Measurements from ENCODE around the gene LGALS7. TPM values are rescaled to one million over a fixed set of nuclear protein-coding genes. Genes with fewer than 3 reads are reported as not detected.
A peak's percentile ranks its signal among the peaks of the same experiment; 100 is the strongest.

LGALS7 gene
- total and polyA plus RNA-seq, 2 of the 8 experiments (the other 6 are each of a cell fraction or from before 2014, with no cell fraction given) = 0.32 TPM; not detected in 1

DNA sequence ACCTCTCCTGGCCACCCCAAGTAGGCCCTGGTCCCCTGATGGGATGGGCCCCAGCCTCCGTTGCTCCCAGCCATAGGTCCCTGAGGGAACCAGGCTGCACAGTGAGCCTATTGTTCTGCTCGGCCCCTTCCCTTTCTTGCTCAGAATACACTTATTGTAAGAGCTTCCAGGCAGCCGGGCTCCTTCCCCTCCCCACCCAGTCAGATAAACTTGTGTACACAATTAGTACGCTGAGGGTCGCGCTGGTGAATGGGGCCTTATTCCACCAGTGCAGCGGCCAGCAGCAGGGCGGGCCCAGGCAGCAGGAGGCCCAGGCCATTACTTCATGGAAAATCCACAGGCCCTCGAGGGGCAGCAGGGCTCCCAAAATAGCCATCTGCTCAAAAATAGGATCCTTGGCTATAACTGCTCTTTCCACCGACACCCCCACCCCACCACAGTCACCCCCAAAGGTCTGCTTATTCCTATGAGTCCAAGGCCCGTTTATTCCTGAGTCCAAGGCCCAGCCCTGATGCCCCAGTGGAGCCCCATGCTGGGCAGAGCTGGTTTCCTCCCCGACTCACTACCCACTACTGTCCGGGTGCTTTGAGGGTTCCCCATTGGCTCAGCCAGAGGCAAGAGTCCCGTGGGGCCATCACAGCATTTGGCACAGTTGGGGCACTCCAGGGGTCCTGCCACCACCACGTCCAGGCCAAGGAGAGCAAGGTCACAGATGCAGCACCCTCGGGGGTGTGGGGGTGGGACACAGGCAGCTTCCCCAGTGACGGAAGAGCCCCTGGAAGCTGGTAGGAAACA is 51.1 kb downstream of the LGALS7 start:
- Histone ChIP-seq H2BK15ac (ENCODE audit: low read length) (no peak overlapping the region), H4K5ac (ENCODE audit: insufficient read length, low read depth, low read length) (no peak overlapping the region), H3K9ac (replicated peaks in 1 of 4; ENCODE audit: extremely low read depth in 1 of 4, low read depth in 3 of 4, low read length in 3 of 4) (no peak overlapping the region), H2BK120ac (replicated peaks; ENCODE audit: low read depth, low read length) (no peak overlapping the region), H2BK20ac (ENCODE audit: low read length) (no peak overlapping the region), H3K56ac (replicated peaks; ENCODE audit: insufficient read length, low read depth, low read length) (no peak overlapping the region), H2AK5ac (ENCODE audit: low read depth, low read length) (no peak overlapping the region), H3K4ac (replicated peaks; ENCODE audit: insufficient read length, low read depth, low read length) (no peak overlapping the region), H2AFZ (ENCODE audit: low read length) (no peak overlapping the region), H3K27ac (ENCODE audit: low read depth, low read length) (0 out of 2 replicates have a peak overlapping the region, but pooled peaks have one; percentile 0), H3K23me2 (ENCODE audit: low read depth, low read length) (no peaks in the 10 kb centered on the region; the same call in 1 of the 2 replicates), H3K36me3 (ENCODE audit: control insufficient read depth in 2 of 4, insufficient read depth in 4 of 4, low read length in 3 of 4) (peaks cover 31 to 77% (median 65%) of the 10 kb centered on the region in 4 experiments; a peak in 7 of 8 replicates), H3K23ac (ENCODE audit: insufficient read length) (no peak overlapping the region), H3K79me2 (ENCODE audit: control insufficient read depth in 1 of 2, insufficient read depth in 2 of 2, low read length in 2 of 2) (no peaks in the 10 kb centered on the region), H2BK5ac (ENCODE audit: low read depth, low read length) (no peak overlapping the region; the same call in 1 of the 2 replicates), H3K18ac (ENCODE audit: extremely low read depth, low read length) (no peak overlapping the region), H4K20me1 (replicated peaks in 1 of 2; ENCODE audit: control insufficient read depth in 1 of 2, insufficient read depth in 2 of 2, low read length in 2 of 2) (peaks cover 5 to 17% of the 10 kb centered on the region in 2 experiments), H3K79me1 (ENCODE audit: low read depth, low read length) (peaks cover 4% of the 10 kb centered on the region; the same call in 1 of the 2 replicates), H4K91ac (replicated peaks; ENCODE audit: insufficient read length, low read length) (no peak overlapping the region), H3K4me2 (ENCODE audit: insufficient read depth in 1 of 2, low read depth in 2 of 2, low read length in 2 of 2) (no peak overlapping the region), H3K9me3 (ENCODE audit: insufficient read depth in 2 of 2, low read depth in 1 of 2, low read length in 1 of 2) (no peaks in the 10 kb centered on the region), H3K14ac (ENCODE audit: insufficient read length) (no peak overlapping the region), H3K4me1 (replicated peaks in 1 of 4; ENCODE audit: control insufficient read depth in 3 of 4, insufficient read depth in 4 of 4, low read length in 3 of 4) (no peaks in the 10 kb centered on the region), H3K4me3 (ENCODE audit: extremely low read depth in 1 of 4, insufficient read depth in 2 of 4, low read depth in 3 of 4, low read length in 4 of 4) (no peak overlapping the region), H4K8ac (ENCODE audit: extremely low read depth, insufficient read depth, low read length) (no peak overlapping the region), H3K27me3 (replicated peaks in 1 of 4; ENCODE audit: control insufficient read depth in 3 of 4, extremely low read depth in 1 of 4, insufficient read depth in 3 of 4, low read length in 3 of 4) (no peaks in the 10 kb centered on the region), H2BK12ac (ENCODE audit: low read depth, low read length) (no peak overlapping the region)
- FAIRE-seq (no peak), DNase-seq (ENCODE audit: low read depth in 1 of 2, low spot score in 2 of 2) (no peak)
- WGBS, 2 experiments (ENCODE audit: extremely low coverage in 1 of 2, insufficient coverage in 1 of 2, insufficient read length in 1 of 2, insufficient replicate concordance in 2 of 2, low coverage in 1 of 2, low lambda C conversion rate in 2 of 2, missing lambda C conversion rate in 1 of 2) = 87% methylated on average over 14 of the region's 17 CpGs; no CpG with 5 or more reads in 1 of the 2 experiments
- CTCF ChIA-PET (ENCODE audit: partially characterized antibody) = interaction anchor here (0.8 to 3.3 kb wide), 9 partner anchors 8 to 165 kb away, joined by 3 to 11 read pairs (median 4); no protein-coding TSS in a partner anchor
- POLR2A ChIA-PET (ENCODE audit: partially characterized antibody) = interaction anchor here (0.7 to 2.2 kb wide), 11 partner anchors 8 to 198 kb away, joined by 3 to 8 read pairs (median 4); partner anchors contain the start of gene ECH1
- TF ChIP-seq SP1 (IDR thresholded peaks at IDR 0.05; ENCODE audit: low read depth, low read length) (no peak), SIRT6 (IDR thresholded peaks at IDR 0.05; ENCODE audit: low read length) (no peak), ZNF274 (IDR thresholded peaks at IDR 0.05; ENCODE audit: borderline replicate concordance, extremely low read depth, low read length) (no peak), HDAC6 (IDR thresholded peaks at IDR 0.05; ENCODE audit: low read depth, low read length) (no peak), EP300 (IDR thresholded peaks at IDR 0.05; ENCODE audit: borderline replicate concordance in 1 of 2, low read depth in 2 of 2, low read length in 2 of 2) (no peak), TBP (IDR thresholded peaks at IDR 0.05; ENCODE audit: low read depth, low read length) (no peak), PHF8 (conservative IDR thresholded peaks at IDR 0.05; ENCODE audit: low read depth, low read length) (no peak), BCL11A (IDR thresholded peaks at IDR 0.05; ENCODE audit: low read depth in 2 of 2, low read length in 2 of 2) (no peak), POLR2A (IDR thresholded peaks at IDR 0.05; ENCODE audit: control extremely low read depth in 1 of 2, low read depth in 2 of 2, low read length in 2 of 2) (no peak)
- TF ChIP-seq, protein P1, sequence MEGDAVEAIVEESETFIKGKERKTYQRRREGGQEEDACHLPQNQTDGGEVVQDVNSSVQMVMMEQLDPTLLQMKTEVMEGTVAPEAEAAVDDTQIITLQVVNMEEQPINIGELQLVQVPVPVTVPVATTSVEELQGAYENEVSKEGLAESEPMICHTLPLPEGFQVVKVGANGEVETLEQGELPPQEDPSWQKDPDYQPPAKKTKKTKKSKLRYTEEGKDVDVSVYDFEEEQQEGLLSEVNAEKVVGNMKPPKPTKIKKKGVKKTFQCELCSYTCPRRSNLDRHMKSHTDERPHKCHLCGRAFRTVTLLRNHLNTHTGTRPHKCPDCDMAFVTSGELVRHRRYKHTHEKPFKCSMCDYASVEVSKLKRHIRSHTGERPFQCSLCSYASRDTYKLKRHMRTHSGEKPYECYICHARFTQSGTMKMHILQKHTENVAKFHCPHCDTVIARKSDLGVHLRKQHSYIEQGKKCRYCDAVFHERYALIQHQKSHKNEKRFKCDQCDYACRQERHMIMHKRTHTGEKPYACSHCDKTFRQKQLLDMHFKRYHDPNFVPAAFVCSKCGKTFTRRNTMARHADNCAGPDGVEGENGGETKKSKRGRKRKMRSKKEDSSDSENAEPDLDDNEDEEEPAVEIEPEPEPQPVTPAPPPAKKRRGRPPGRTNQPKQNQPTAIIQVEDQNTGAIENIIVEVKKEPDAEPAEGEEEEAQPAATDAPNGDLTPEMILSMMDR (IDR thresholded peaks at IDR 0.05; ENCODE audit: control extremely low read depth in 1 of 3, insufficient read depth in 1 of 3, low read depth in 1 of 3, low read length in 3 of 3) = no peak

Measured in H1 (cell line).